Spleen (tissue), 3 donors: ENCODE data around the gene CYB5B.

Source experiments
- POLR2A ChIP-seq, 3 donors: fragments of 450-650 bp; IDR thresholded peaks; one replicate each; pipeline ENCODE4 v1.5.1; 2017; ENCODE audit warnings: antibody characterized with exemption in 3 of 3, mild to moderate bottlenecking in 1 of 3
- POLR2AphosphoS5 ChIP-seq, 3 donors: sonication (generic); formaldehyde crosslinking; IDR thresholded peaks; one replicate each; pipeline ENCODE4 v1.5.1; 2017; ENCODE audit warnings: antibody characterized with exemption in 3 of 3

DNA sequence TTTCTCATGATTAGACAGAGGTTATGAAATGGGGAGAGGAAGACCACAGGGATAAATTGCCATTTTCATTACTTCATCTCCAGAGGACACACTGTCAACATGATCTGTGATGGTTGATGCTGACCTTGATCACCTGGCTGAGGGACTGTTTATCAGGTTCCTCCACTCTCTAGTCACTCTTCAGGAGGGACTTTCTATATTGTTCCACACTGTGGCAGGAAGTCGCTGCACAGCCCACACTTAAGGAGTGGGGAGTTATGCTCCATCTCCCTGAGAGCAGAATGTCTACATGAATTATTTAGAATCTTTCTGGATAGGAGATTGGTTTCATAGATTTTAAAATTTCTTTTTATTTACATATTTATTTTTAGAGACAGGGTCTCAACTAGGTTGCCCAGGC is 46.7 kb downstream of the CYB5B start:
- no peak for TF ChIP-seq POLR2AphosphoS5 (IDR thresholded peaks at IDR 0.05)
- no peak for TF ChIP-seq POLR2A (IDR thresholded peaks at IDR 0.05)
